Suprapubic skin (tissue), 4 donors: ENCODE results near the gene VPS26B. TPM values are rescaled to one million over a fixed set of nuclear protein-coding genes. Genes with fewer than 3 reads are reported as not detected.
"Not testable (repeated sequence)": the region's sequence is repeated elsewhere in the genome, so short reads cannot be mapped to it uniquely, and the experiment has no call there.

Experiments
- DNase-seq, 2 donors: peaks; one replicate each; pipeline ENCODE4 v3.0.0-alpha.2; 2019; ENCODE audit warnings: low spot score in 2 of 2
- H3K27ac ChIP-seq: fragments of 200-600 bp; sonication (generic); one replicate; pipeline ENCODE4 v1.5.1; 2019
- H3K27me3 ChIP-seq: fragments of 200-600 bp; sonication (generic); one replicate; pipeline ENCODE4 v1.5.1; 2019
- H3K36me3 ChIP-seq: fragments of 200-600 bp; sonication (generic); one replicate; pipeline ENCODE4 v1.5.1; 2019
- H3K4me1 ChIP-seq: fragments of 200-600 bp; sonication (generic); one replicate; pipeline ENCODE4 v1.5.1; 2019
- H3K4me3 ChIP-seq: fragments of 200-600 bp; sonication (generic); one replicate; pipeline ENCODE4 v1.5.1; 2019; ENCODE audit warnings: mild to moderate bottlenecking
- H3K9me3 ChIP-seq: fragments of 200-600 bp; sonication (generic); one replicate; pipeline ENCODE4 v1.5.1; 2019
- CTCF ChIP-seq, 2 donors: fragments of 200-600 bp in 1 of 2; fragments of 450-650 bp in 1 of 2; sonication (generic) in 1 of 2; IDR thresholded peaks; one replicate each; pipeline ENCODE4 v1.5.1; 2016 to 2019; ENCODE audit warnings: antibody characterized with exemption in 2 of 2, mild to moderate bottlenecking in 1 of 2, moderate library complexity in 1 of 2
- EP300 ChIP-seq: sonication (generic); formaldehyde crosslinking; IDR thresholded peaks from one replicate; pipeline ENCODE4 v1.6.1; 2017; ENCODE audit warnings: antibody characterized with exemption
- POLR2A ChIP-seq, 2 donors: fragments of 450-650 bp; IDR thresholded peaks; one replicate each; pipeline ENCODE4 v1.6.1; 2017; ENCODE audit warnings: antibody characterized with exemption in 2 of 2, mild to moderate bottlenecking in 2 of 2, moderate library complexity in 2 of 2
- POLR2AphosphoS5 ChIP-seq, 3 donors: sonication (generic); formaldehyde crosslinking; IDR thresholded peaks; one replicate each; pipeline ENCODE4 v1.6.1; 2017; ENCODE audit warnings: antibody characterized with exemption in 3 of 3
- WGBS: methylation state at CpG from one replicate; pipeline ENCODE4 v1.1.5; 2018; 5-methylcytosine and 5-hydroxymethylcytosine counted together
- total RNA-seq, 4 donors: library from RNA; depleted of rRNA; stranded (reverse); fragments of >200 nt; gene quantifications; one replicate each; pipeline ENCODE4 v1.1.0, GENCODE V29; 2016

Gene VPS26B
- total RNA-seq, 4 donors from 2014 or later: 60.4 to 80.9 (median 74.4) TPM

GRCh38 chr11:134275534-134276395 lies 51.3 kb downstream of the VPS26B start, which contains the start of gene GLB1L3:
GLB1L3 (plus strand) TSS chr11:134276379; CDS start chr11:134276741, 362 bp downstream.
- no peaks in the 10 kb centered on the region for H3K36me3 ChIP-seq
- peaks cover 82% of the 10 kb centered on the region for H3K27me3 ChIP-seq
- H3K27ac ChIP-seq: no peak within 1 kb of the TSS

DNA sequence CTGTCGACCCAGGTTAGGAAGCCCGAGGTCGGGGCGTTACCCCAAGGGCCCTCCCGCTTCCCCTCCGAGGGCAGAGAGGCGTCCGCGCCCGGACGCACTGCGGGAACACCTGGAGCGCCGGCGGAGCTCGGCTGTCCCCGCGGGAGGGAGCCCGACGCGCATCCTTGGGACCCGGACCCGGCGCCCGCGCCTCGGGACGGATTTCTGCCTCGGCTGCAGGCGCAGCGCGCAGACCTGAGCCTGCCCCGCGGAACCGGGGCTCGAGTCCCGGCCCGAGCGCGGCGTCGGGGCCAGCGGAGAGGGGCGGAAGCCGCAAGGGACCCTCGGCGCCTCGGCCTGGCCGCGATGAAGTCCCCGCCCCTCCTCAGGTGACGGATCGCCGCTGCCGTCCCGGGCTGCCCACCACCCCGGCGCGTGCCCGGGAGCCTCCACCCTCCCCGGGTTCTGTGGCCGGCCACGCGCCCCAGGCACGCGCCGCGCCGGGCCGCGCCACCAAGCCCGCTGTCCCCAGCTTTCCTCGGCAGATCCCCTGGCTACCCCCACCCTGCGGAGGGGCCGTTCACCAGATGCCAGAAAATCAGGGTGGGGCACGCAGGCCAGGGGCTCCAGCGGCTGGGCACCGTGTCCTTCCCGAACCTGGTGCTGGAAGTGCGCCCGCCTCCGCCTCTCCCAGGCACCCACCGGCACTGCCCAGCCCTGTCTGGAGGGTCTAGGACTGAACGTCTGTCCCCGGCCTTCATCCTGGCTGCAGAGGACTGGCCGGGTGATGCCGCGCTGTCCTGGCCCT lies 52.1 kb downstream of the VPS26B start:
- TF ChIP-seq POLR2A (IDR thresholded peaks at IDR 0.05) (no peak), POLR2AphosphoS5 (IDR thresholded peaks at IDR 0.05) (no peak), CTCF (IDR thresholded peaks at IDR 0.05) (no peak), EP300 (no peak)
- Histone ChIP-seq H3K27me3 (peaks cover 74% of the 10 kb centered on the region), H3K9me3 (no peaks in the 10 kb centered on the region), H3K27ac (no peak overlapping the region), H3K4me1 (peaks cover 21% of the 10 kb centered on the region), H3K36me3 (no peaks in the 10 kb centered on the region), H3K4me3 (peak overlapping the region; percentile 48)
- DNase-seq: peak in 1 of 2 donors; percentile 75
- WGBS: 2% methylated on average over 16 of the region's 88 CpGs

More at GRCh38 chr11:134275534-134276395, 51.3 kb downstream of the VPS26B start, which contains the start of gene GLB1L3:
- peaks cover 21% of the 10 kb centered on the region for H3K4me1 ChIP-seq
- no peaks in the 10 kb centered on the region for H3K9me3 ChIP-seq
- DNase-seq: no peak
- 1% methylated on average over 46 of the region's 68 CpGs for WGBS
- peak within 1 kb of the TSS; percentile 48 for H3K4me3 ChIP-seq
- TF ChIP-seq EP300: no peak
- TF ChIP-seq CTCF (IDR thresholded peaks at IDR 0.05): peak; percentile 12 to 54

- DNase-seq: no peak
- Histone ChIP-seq H3K27me3 (peaks cover 66% of the 10 kb centered on the region), H3K27ac (no peak overlapping the region), H3K4me3 (peak overlapping the region; percentile 48), H3K36me3 (no peaks in the 10 kb centered on the region), H3K9me3 (no peaks in the 10 kb centered on the region), H3K4me1 (peaks cover 22% of the 10 kb centered on the region)
- 47% methylated on average over 36 of the region's 36 CpGs for WGBS
- TF ChIP-seq CTCF (IDR thresholded peaks at IDR 0.05) (no peak), POLR2AphosphoS5 (IDR thresholded peaks at IDR 0.05) (no peak), POLR2A (IDR thresholded peaks at IDR 0.05) (no peak), EP300 (no peak)
Measured at GRCh38 chr11:134277183-134278001, 52.9 kb downstream of the VPS26B start.

GRCh38 chr11:134278356-134278755 lies 53.9 kb downstream of the VPS26B start:
- Histone ChIP-seq H3K36me3 (no peaks in the 10 kb centered on the region), H3K9me3 (no peaks in the 10 kb centered on the region), H3K4me3 (no peak overlapping the region), H3K27me3 (peaks cover 57% of the 10 kb centered on the region), H3K27ac (no peak overlapping the region), H3K4me1 (peaks cover 27% of the 10 kb centered on the region)
- no peak for DNase-seq
- no peak for TF ChIP-seq CTCF (IDR thresholded peaks at IDR 0.05)
- TF ChIP-seq POLR2A (IDR thresholded peaks at IDR 0.05): no peak
- no peak for TF ChIP-seq POLR2AphosphoS5 (IDR thresholded peaks at IDR 0.05)
- no peak for TF ChIP-seq EP300
- 94% methylated on average over 4 of the region's 4 CpGs for WGBS

GRCh38 chr11:134281635-134282034 lies 57.2 kb downstream of the VPS26B start:
- H3K9me3 ChIP-seq, H3K27ac ChIP-seq, H3K4me3 ChIP-seq, H3K36me3 ChIP-seq, DNase-seq: not testable (repeated sequence)
- H3K27me3 ChIP-seq: peaks cover 24% of the 10 kb centered on the region
- H3K4me1 ChIP-seq: peaks cover 12% of the 10 kb centered on the region
- WGBS: 93% methylated on average over 6 of the region's 17 CpGs
